Fibroblast of the conjunctiva (primary cell): ENCODE results near the gene SCN9A.
"Not testable (repeated sequence)": the region's sequence is repeated elsewhere in the genome, so short reads cannot be mapped to it uniquely, and the experiment has no call there.

Experiments used
- DNase-seq: peaks from one replicate; pipeline ENCODE4 v3.0.0-alpha.2; 2010; ENCODE audit warnings: low read depth

The SCN9A gene

GRCh38 chr2:166375736-166376487 lies at the start of gene SCN9A:
Gene SCN9A (minus strand): TSS chr2:166375944. CDS start chr2:166311756, 64,188 bp downstream.
- peak; percentile 70 for DNase-seq

DNA sequence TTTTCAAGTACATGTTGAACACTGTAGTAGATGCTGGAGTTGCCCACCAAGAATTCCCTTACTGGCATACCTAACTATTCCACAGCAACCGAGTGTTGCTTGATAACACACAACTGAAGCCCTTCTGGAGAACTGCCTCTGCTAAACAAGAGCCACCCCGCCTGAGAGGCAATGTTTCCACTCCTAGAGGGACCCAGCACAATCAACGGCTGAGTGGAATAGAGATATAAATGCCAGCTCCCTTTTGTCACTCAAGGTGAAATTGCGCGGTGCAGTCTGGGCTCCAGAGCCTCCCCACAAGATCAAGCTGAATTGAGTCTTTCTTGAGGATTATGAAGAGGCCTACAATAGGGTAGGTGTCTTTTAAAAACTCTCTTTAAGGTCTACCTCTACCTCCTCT lies 49.1 kb upstream of the SCN9A start:
- DNase-seq, result no peak

DNA sequence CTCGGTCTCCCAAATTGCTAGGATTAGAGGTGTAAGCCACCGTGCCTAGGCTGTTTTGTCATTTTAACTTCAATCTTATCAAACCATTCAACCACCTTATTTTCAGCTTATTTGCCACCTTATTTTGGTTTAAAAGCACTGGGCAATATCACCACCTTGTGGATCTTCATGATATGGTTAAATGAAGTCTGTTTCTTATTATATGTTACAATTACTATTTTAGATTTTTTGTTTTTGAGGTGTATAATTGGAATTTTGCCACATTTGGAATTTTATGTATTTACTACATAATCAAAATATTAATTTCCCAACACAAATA lies 43.8 kb upstream of the SCN9A start:
- peak; percentile 37 for DNase-seq

DNA sequence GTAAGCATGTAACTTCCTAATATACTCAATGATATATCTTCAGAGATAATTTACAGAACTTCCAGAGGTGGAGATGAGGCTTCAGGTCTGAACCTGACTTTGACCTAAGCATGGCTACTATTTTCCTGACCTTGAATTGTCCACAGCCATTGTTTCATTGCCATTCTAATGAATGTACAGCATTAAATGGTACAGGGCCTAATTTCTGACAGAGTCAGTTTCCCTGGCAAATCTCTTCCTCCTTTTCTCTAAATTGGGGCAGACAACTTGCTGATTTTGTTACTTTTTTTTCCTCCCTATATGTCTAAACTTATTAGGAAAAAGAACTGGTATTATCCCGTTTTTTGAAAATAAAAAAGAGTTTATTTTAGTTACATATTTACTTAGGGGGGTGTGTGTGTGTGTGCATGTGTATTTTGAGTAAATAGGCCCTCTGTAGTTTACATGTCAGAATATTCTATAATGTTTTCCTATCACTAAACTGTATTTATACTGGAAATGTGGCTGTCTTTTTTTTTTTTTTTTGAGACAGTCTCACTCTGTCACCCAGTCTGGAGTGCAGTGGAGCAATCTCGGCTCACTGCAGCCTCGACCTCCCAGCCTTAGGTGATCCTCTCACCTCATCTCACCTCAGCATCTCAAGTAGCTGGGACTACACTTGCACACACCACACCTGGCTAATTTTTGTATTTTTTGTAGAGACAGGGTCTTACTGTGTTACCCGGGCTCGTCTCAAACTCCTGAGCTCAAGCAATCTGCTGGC lies 43.3 kb upstream of the SCN9A start:
- DNase-seq, result no peak

- DNase-seq, result peak; percentile 23
Measured at GRCh38 chr2:166417669-166418068, 41.9 kb upstream of the SCN9A start.

DNA sequence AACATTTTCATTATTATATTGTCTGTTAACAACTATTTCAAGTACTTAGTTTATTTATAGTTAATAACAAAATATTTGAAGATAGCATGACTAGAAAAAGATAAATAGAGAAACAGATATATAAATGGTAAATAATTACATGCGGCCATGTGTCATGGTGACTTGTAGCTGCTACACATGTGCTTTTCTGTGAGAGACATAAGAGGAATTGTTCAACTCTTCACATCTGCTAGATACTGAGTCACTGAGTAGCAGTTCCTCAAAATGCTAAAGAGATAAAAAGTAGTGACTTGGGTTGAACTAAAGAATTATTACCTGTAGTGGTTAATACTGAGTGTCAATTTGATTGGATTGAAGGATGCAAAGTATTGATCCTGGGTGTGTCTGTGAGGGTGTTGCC lies 37.5 kb upstream of the SCN9A start:
- no peak for DNase-seq

GRCh38 chr2:166411473-166412230 lies 35.9 kb upstream of the SCN9A start:
- DNase-seq, result peak; percentile 48

- DNase-seq, result peak; percentile 90
Measured at GRCh38 chr2:166410828-166411472, 35.2 kb upstream of the SCN9A start.

DNA sequence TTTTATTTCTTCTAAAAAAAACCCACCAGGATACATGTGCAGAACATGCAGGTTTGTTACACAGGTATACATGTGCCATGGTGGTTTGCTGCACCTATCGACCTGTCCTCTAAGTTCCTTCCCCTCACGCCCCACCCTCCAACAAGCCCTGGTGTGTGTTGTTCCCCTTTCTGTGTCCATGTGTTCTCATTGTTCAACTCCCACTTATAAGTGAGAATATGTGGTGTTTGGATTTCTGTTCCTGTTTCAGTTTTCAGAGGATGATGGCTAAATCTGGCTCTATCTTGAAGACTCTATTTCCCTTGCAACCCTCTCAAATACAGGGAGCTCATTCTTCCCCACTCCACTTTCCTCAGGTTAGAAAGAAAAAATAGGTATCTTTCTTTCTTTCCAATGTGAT lies 32.0 kb upstream of the SCN9A start:
- not testable (repeated sequence) for DNase-seq

DNA sequence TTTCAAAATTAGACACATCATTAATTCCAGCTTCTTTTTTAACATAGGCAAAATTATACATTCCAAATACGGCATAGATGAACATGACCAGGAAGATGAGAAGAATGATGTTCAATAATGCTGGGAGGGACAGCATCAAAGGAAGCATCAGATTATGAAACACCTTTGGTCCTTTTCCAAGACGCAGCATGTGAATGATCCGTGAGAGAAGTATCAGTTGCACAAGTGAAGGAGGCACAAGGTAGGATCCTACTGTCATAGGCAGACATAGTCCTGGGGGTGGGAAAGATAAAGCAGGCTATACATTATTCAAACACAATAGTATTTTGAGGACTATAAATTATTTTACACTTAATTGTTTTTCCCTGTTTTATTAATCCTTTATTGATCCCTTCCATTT lies 30.6 kb upstream of the SCN9A start:
- DNase-seq, result no peak

DNA sequence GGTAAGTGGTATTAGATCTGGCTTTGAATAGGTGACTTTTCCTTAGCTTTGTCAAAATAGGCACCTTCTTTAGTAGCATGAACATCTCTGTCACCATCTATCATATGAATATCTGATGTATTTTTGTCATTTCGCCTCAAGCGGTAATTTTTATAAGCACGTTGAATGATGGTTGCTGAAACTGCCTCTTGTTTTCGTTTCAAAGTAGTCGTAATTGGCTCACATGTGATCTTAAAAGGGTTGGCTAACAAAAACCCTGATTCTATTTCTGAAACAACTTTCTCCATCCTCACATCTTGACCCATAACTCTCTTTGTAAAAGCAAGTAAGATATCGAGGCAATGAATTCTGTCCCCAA lies 29.8 kb upstream of the SCN9A start:
- no peak for DNase-seq

DNA sequence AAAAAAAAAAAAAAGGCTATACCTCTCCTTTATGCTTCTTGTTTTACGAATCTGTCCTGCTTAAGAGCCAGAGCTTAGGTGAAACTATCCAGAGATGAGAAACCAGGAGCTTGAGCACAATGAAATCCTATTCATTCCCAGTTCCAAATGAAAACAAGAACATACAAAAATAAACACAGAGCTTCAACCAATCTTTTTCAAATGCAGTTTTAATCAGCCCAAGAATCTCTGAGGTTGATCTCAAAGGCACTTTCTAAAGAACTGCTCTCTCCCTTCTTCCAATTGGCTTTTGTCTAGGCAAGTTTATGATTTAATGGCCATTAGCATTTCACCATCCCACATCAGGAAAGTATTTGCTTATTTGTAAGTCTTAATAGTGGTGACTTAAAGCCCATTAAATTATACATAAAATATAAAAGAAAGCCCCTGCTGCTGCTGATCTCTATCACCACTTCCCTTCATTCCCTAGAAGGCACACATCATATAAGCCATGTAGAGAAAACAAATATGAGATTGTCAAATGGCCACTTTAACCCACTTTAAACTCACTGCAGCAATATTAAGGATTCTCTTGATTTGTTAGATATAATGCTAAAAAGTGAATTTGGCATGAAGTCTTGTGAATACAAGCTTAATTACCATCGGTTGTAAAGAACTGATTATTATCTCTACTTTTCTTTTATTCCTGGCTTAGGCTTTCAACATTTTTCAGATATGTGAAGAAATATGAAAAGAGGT lies 29.3 kb upstream of the SCN9A start:
- no peak for DNase-seq

- DNase-seq, result no peak
Measured at GRCh38 chr2:166394245-166394644, 18.5 kb upstream of the SCN9A start.

DNA sequence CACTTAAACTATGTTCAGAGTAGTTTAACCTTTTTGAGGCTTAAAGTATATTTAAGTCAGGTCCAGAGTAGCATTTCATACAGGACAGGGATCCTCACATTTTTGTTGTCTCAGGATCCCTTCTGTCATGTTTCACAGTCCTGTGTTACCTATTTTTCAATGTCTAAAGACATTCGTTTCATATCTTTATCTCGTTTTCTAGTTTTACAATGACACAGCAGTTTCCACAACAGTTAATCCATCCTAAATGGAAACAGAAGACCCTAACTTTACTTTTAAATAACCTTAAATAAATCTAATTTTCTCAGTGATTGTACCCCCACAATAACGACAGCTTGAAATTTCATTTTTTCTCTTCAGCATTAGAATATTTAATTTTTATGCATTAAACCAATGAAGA lies 17.3 kb upstream of the SCN9A start:
- DNase-seq, result no peak

DNA sequence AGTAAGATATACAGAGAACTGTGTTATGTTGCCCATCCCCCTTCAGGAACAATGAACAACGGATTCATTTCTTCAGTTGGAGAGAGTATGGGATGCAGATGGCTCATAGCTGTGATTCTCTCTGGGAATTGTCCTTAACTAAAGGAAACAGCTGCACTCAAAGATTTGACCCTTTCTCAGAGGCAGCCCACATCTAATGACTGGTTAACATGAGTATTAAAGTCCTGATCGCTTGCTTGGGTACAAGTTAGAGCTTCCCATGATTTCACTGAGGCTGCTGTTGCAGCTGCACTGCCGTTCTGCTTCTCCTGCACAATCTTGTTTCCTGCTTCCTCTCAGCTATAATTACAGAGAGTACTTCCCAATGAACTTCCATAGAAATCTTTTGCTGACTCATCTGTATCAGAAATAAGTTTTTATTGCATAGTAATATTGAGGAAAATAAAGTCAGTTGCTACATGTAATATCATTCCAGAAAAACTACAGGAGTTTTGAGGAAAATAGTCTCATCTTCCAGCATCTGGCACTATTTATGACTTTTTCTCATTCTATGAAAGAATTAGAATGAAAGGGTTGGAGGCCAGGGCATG lies 12.8 kb upstream of the SCN9A start:
- no peak for DNase-seq

DNA sequence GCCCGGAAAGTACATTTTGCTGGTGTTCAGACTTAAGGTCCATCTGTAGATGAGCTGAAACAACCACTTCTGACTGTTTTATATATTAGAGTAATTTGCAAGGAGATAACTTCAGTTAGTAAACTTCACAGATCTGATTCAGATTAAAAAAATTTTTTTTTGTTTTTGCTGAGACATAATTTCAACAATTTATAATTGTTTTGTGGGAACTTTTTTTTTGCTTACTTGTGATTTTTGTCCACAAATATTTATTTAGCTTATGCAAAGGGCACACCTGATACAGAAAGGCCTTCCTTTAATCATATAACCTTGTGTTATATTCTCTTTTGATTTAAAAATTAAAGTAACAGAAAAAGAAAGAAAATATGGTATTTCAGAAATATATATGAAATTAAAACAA lies 9.6 kb upstream of the SCN9A start:
- no peak for DNase-seq

DNA sequence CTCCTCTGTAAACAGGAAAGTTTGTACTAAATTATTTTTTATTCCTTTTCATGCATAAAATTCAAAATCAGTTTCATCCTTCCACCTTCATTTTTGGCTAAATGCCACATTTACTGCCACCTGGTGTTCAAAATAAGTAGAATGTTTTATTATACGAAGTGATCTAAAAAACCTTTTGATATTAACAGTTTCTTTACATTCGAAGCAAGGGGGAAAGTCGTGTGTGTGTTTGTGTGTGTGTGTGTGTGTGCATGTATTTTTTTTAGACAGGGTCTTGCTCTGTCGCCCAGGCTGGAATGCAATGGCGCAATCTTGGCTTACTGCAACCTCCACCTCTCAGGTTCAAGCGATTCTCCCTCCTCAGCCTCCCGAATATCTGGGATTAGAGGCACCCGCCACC lies 9.0 kb upstream of the SCN9A start:
- peak; percentile 9 for DNase-seq

GRCh38 chr2:166382448-166382847 lies 6.7 kb upstream of the SCN9A start:
- DNase-seq, result no peak

- DNase-seq, result no peak
Measured at GRCh38 chr2:166380615-166381014, 4.9 kb upstream of the SCN9A start.

GRCh38 chr2:166376873-166377272 lies 1.1 kb upstream of the SCN9A start:
- no peak for DNase-seq

GRCh38 chr2:166376488-166376828 lies 714 bp upstream of the SCN9A start:
- no peak for DNase-seq
